ENCODE results near the gene CYSRT1.
A peak's percentile ranks its signal among the peaks of the same experiment; 100 is the strongest.

The CYSRT1 gene

DNA sequence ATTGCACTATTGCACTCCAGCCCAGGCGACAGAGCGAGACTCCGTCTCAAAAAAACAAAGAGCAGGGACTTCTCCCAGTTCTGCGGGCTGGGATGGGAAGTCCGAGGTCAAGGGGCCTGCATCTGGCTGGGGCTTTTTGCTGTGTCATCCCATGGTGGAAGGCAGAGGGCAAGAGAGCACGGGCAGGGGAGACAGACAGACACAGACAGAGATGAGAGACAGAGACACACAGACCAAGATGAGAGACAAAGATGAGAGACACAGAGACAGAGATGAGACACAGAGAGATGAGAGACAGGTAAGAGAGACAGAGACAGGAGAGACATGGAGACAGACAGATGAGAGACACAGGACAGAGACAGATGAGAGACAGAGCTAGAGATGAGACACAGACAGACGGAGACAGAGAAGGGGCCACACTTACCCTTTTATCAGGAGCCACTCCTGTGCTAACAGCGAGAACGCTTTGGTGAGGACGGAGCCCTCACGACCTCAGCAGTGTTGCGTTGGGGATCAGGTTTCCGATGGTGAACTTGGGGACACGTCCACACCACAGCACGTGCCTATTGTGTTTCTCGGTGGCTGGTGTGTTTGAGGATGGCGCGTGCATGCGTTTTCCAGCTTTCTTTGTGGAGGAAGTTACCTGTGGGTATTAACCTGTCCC lies 43.7 kb downstream of the CYSRT1 start:
- Histone ChIP-seq H3K36me3 (ENCODE audit: control insufficient read depth in 5 of 5, insufficient read depth in 5 of 5, low read length in 5 of 5) (peaks cover 0 to 80% (median 68%) of the 10 kb centered on the region in 5 donors), H3K9me3 (ENCODE audit: control insufficient read depth in 5 of 5, low read length in 5 of 5) (no peaks in the 10 kb centered on the region), H3K27ac (ENCODE audit: low read depth, low read length) (peak overlapping the region; percentile 38), H3K27me3 (ENCODE audit: control insufficient read depth in 5 of 5, insufficient read depth in 4 of 5, low read length in 5 of 5) (no peaks in the 10 kb centered on the region), H3K4me1 (ENCODE audit: control insufficient read depth in 5 of 5, insufficient read depth in 5 of 5, low read length in 5 of 5) (peaks cover 6 to 23% (median 14%) of the 10 kb centered on the region in 5 donors), H3K9ac (ENCODE audit: low read length in 5 of 5) (peak overlapping the region in 1 of 5 donors; percentile 22), H3K4me3 (ENCODE audit: low read depth in 1 of 5, low read length in 5 of 5) (peak overlapping the region in 4 of 5 donors; percentile 4 to 42 (median 22))

DNA sequence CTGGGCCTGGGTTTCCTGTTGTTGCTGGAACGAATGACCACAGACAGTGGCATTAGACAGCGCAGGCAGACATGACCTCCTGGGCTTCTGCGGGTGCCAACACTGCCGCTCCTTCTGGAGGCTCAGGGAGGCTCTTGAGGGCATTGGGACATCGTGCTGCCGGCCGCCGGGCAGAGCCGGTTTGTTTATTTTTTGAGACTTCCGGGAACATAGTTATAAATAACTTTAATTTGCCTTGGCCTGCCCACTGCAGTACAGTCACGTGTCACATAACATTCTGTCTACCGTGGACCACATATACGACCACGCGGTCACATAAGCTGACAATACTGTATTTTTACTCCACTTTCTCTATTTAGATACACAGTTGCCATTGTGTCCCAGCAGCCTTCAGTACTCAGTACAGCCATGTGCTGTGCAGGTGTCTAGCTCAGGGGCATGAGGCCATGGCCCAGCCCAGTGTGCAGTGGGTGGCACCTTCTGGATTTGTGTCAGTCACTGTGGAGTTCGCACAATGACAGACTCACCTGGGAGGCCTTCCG lies 44.3 kb downstream of the CYSRT1 start:
- Histone ChIP-seq H3K4me1 (ENCODE audit: control insufficient read depth in 5 of 5, insufficient read depth in 5 of 5, low read length in 5 of 5) (peaks cover 6 to 26% (median 16%) of the 10 kb centered on the region in 5 donors), H3K36me3 (ENCODE audit: control insufficient read depth in 5 of 5, insufficient read depth in 5 of 5, low read length in 5 of 5) (peaks cover 0 to 74% (median 62%) of the 10 kb centered on the region in 5 donors), H3K27ac (ENCODE audit: low read depth, low read length) (peak overlapping the region; percentile 38), H3K27me3 (ENCODE audit: control insufficient read depth in 5 of 5, insufficient read depth in 4 of 5, low read length in 5 of 5) (no peaks in the 10 kb centered on the region), H3K4me3 (ENCODE audit: low read depth in 1 of 5, low read length in 5 of 5) (peak overlapping the region in 4 of 5 donors; percentile 4 to 42 (median 22)), H3K9me3 (ENCODE audit: control insufficient read depth in 5 of 5, low read length in 5 of 5) (no peaks in the 10 kb centered on the region), H3K9ac (ENCODE audit: low read length in 5 of 5) (no peak overlapping the region)

- Histone ChIP-seq H3K9ac (ENCODE audit: low read length in 5 of 5) (no peak overlapping the region), H3K4me3 (ENCODE audit: low read depth in 1 of 5, low read length in 5 of 5) (no peak overlapping the region), H3K4me1 (ENCODE audit: control insufficient read depth in 5 of 5, insufficient read depth in 5 of 5, low read length in 5 of 5) (peaks cover 6 to 41% (median 31%) of the 10 kb centered on the region in 5 donors), H3K27me3 (ENCODE audit: control insufficient read depth in 5 of 5, insufficient read depth in 4 of 5, low read length in 5 of 5) (peaks cover 0 to 3% (median 0%) of the 10 kb centered on the region in 5 donors), H3K27ac (ENCODE audit: low read depth, low read length) (no peak overlapping the region), H3K9me3 (ENCODE audit: control insufficient read depth in 5 of 5, low read length in 5 of 5) (no peaks in the 10 kb centered on the region), H3K36me3 (ENCODE audit: control insufficient read depth in 5 of 5, insufficient read depth in 5 of 5, low read length in 5 of 5) (peaks cover 0 to 62% (median 51%) of the 10 kb centered on the region in 5 donors)
Measured at GRCh38 chr9:137270929-137271695, 46.1 kb downstream of the CYSRT1 start.

GRCh38 chr9:137271696-137272076 lies 46.7 kb downstream of the CYSRT1 start:
- Histone ChIP-seq H3K27me3 (ENCODE audit: control insufficient read depth in 5 of 5, insufficient read depth in 4 of 5, low read length in 5 of 5) (peaks cover 0 to 4% (median 0%) of the 10 kb centered on the region in 5 donors), H3K4me1 (ENCODE audit: control insufficient read depth in 5 of 5, insufficient read depth in 5 of 5, low read length in 5 of 5) (peaks cover 6 to 47% (median 37%) of the 10 kb centered on the region in 5 donors), H3K9me3 (ENCODE audit: control insufficient read depth in 5 of 5, low read length in 5 of 5) (no peaks in the 10 kb centered on the region), H3K9ac (ENCODE audit: low read length in 5 of 5) (no peak overlapping the region), H3K27ac (ENCODE audit: low read depth, low read length) (no peak overlapping the region), H3K36me3 (ENCODE audit: control insufficient read depth in 5 of 5, insufficient read depth in 5 of 5, low read length in 5 of 5) (peaks cover 0 to 56% (median 46%) of the 10 kb centered on the region in 5 donors), H3K4me3 (ENCODE audit: low read depth in 1 of 5, low read length in 5 of 5) (no peak overlapping the region)

DNA sequence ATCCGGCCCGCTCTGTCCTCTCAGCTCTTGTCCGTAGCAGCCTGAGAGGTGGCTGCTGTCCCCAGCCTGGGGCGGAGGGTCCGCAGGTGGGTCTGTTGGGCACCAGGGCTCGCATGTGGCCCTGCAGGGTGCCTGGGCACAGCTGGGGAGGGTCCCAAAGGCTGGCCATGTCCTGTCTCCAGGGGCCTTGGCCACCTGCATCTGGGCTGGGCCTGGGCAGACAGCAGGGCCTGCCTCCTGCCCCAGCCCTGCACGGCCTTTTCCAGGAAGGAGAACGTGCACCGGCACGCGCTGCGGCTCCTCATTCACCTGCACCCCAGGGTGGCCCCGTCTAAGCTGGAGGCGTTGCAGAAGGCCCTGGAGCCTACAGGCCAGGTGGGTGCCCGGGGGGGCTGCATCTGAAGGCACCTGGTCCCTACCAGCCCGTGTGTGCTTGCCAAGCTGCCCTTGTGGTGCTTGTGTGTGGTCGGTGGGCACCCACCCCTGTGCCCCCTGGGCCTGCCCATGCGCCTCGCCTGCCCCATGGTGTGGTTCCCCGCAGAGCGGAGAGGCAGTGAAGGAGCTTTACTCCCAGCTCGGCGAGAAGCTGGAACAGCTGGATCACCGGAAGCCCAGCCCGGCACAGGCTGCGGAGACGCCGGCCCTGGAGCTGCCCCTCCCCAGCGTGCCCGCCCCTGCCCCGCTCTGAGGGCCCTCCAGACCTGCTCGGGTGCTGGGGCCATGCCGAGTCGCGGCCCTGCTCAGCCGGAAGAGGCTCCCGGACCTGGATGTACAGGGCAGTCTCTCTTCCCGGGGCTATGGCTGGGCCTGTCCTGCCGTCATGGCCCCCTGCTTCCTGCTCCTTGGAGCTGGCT lies 47.5 kb downstream of the CYSRT1 start:
- Histone ChIP-seq H3K4me3 (ENCODE audit: low read depth in 1 of 5, low read length in 5 of 5) (no peak overlapping the region), H3K9ac (ENCODE audit: low read length in 5 of 5) (no peak overlapping the region), H3K27me3 (ENCODE audit: control insufficient read depth in 5 of 5, insufficient read depth in 4 of 5, low read length in 5 of 5) (peaks cover 0 to 6% (median 2%) of the 10 kb centered on the region in 5 donors), H3K36me3 (ENCODE audit: control insufficient read depth in 5 of 5, insufficient read depth in 5 of 5, low read length in 5 of 5) (peaks cover 0 to 48% (median 39%) of the 10 kb centered on the region in 5 donors), H3K4me1 (ENCODE audit: control insufficient read depth in 5 of 5, insufficient read depth in 5 of 5, low read length in 5 of 5) (peaks cover 6 to 54% (median 45%) of the 10 kb centered on the region in 5 donors), H3K27ac (ENCODE audit: low read depth, low read length) (no peak overlapping the region), H3K9me3 (ENCODE audit: control insufficient read depth in 5 of 5, low read length in 5 of 5) (no peaks in the 10 kb centered on the region)

DNA sequence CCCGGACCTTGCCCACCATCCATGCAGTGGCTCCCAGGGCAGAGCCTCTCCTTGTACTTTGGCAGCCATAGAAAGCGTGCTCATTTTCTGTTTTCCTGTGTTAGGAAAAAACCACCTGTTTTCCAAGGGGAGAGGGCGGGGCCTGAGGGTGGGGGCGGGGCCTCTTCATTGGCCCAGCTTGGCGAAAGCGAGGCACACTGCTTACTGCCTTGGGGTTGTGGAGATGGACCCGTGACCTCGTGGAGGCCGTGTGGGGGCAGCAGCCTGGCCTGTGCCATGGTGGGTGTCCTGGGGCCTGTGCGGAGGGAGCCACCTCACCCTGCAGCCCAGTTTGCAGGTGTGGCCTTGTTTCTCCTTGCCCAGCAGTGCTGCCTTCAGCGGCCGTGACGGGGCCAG lies 48.1 kb downstream of the CYSRT1 start:
- Histone ChIP-seq H3K4me3 (ENCODE audit: low read depth in 1 of 5, low read length in 5 of 5) (no peak overlapping the region), H3K36me3 (ENCODE audit: control insufficient read depth in 5 of 5, insufficient read depth in 5 of 5, low read length in 5 of 5) (peaks cover 0 to 42% (median 33%) of the 10 kb centered on the region in 5 donors), H3K27me3 (ENCODE audit: control insufficient read depth in 5 of 5, insufficient read depth in 4 of 5, low read length in 5 of 5) (peaks cover 0 to 6% (median 2%) of the 10 kb centered on the region in 5 donors), H3K27ac (ENCODE audit: low read depth, low read length) (no peak overlapping the region), H3K9ac (ENCODE audit: low read length in 5 of 5) (no peak overlapping the region), H3K4me1 (ENCODE audit: control insufficient read depth in 5 of 5, insufficient read depth in 5 of 5, low read length in 5 of 5) (peaks cover 6 to 57% (median 51%) of the 10 kb centered on the region in 5 donors), H3K9me3 (ENCODE audit: control insufficient read depth in 5 of 5, low read length in 5 of 5) (no peaks in the 10 kb centered on the region)

GRCh38 chr9:137273611-137274320 lies 48.8 kb downstream of the CYSRT1 start:
- Histone ChIP-seq H3K4me1 (ENCODE audit: control insufficient read depth in 5 of 5, insufficient read depth in 5 of 5, low read length in 5 of 5) (peaks cover 4 to 54% (median 45%) of the 10 kb centered on the region in 5 donors), H3K9ac (ENCODE audit: low read length in 5 of 5) (peak overlapping the region in 1 of 5 donors; percentile 15), H3K27ac (ENCODE audit: low read depth, low read length) (no peak overlapping the region), H3K36me3 (ENCODE audit: control insufficient read depth in 5 of 5, insufficient read depth in 5 of 5, low read length in 5 of 5) (peaks cover 0 to 38% (median 31%) of the 10 kb centered on the region in 5 donors), H3K9me3 (ENCODE audit: control insufficient read depth in 5 of 5, low read length in 5 of 5) (peaks cover 0 to under 1% (median 0%) of the 10 kb centered on the region in 5 donors), H3K4me3 (ENCODE audit: low read depth in 1 of 5, low read length in 5 of 5) (no peak overlapping the region), H3K27me3 (ENCODE audit: control insufficient read depth in 5 of 5, insufficient read depth in 4 of 5, low read length in 5 of 5) (peaks cover 0 to 9% (median 3%) of the 10 kb centered on the region in 5 donors)

- Histone ChIP-seq H3K27ac (ENCODE audit: low read depth, low read length) (no peak overlapping the region), H3K9me3 (ENCODE audit: control insufficient read depth in 5 of 5, low read length in 5 of 5) (peaks cover 0 to 3% (median 0%) of the 10 kb centered on the region in 5 donors), H3K36me3 (ENCODE audit: control insufficient read depth in 5 of 5, insufficient read depth in 5 of 5, low read length in 5 of 5) (peaks cover 0 to 43% (median 27%) of the 10 kb centered on the region in 5 donors), H3K27me3 (ENCODE audit: control insufficient read depth in 5 of 5, insufficient read depth in 4 of 5, low read length in 5 of 5) (peaks cover 0 to 22% (median 10%) of the 10 kb centered on the region in 5 donors), H3K4me3 (ENCODE audit: low read depth in 1 of 5, low read length in 5 of 5) (no peak overlapping the region), H3K4me1 (ENCODE audit: control insufficient read depth in 5 of 5, insufficient read depth in 5 of 5, low read length in 5 of 5) (peaks cover 0 to 49% (median 37%) of the 10 kb centered on the region in 5 donors), H3K9ac (ENCODE audit: low read length in 5 of 5) (no peak overlapping the region)
Measured at GRCh38 chr9:137275203-137275587, 50.2 kb downstream of the CYSRT1 start.
